ENCODE data around the gene BRD3.

BRD3 gene

DNA sequence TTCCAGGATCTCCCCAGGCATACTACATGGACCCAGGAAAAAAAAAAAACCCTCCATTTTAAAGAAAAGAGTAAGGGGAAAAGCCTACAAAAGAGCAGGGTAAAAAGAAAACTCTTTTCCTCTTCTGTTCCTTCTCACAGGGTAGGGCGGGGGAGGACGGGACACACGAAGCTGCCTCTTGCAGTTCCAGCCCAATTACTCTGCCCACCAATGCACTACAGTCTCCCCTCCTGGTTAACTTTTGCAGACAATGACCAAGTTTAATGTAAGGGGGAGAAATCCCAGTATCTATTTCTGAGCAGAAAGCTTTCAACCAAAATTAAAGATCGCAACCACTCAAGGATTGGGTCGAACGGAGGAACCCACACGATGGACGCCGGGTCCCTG lies 1.3 kb downstream of the BRD3 start:
- peak in 1 of 2 donors; percentile 33 for DNase-seq

GRCh38 chr9:134065612-134066419 lies 2.0 kb downstream of the BRD3 start:
- peak; percentile 60 to 64 for DNase-seq

- no peak for DNase-seq
Observed at GRCh38 chr9:134064711-134065110, 3.1 kb downstream of the BRD3 start.

- no peak for DNase-seq
Observed at GRCh38 chr9:134063571-134064450, 4.0 kb downstream of the BRD3 start.

GRCh38 chr9:134063088-134063570 lies 4.7 kb downstream of the BRD3 start:
- no peak for DNase-seq

GRCh38 chr9:134062461-134063087 lies 5.3 kb downstream of the BRD3 start:
- DNase-seq = no peak

DNA sequence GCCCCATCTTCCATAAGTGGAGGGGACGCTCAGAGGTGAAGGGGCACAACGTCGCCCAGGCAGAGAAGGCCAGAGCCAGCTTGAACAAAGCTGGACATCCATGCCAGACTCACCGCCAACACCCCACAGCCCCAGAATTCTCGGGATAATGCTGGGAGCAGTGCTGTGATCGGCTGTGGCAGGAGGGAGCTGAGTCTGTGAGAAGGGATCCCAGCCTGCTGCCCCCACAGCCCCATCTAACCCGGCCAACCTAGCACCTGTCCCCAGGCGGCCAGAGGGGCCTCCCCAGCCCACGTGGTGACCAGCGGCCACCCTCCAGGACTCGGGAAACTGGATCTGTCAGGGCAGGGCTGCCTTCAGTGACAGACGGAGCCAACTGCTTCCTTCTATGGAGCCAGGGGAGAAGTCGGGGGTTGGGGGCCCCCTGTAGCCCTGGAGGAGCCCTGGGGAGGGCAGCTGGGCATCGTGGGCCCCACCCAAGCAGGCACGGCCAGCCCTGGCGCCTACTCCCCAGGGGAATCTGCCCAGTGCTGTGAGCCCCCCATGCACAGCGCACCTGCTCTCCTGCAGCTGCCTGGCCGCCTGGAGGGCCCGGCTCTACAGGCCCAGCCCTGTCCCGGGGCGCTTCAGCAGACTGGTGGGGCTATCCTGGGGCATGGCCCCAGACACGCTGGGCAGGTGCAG lies 6.0 kb downstream of the BRD3 start:
- DNase-seq = no peak

- DNase-seq = no peak
Observed at GRCh38 chr9:134061019-134061687, 6.7 kb downstream of the BRD3 start.

- DNase-seq = no peak
Observed at GRCh38 chr9:134060546-134060945, 7.3 kb downstream of the BRD3 start.

DNA sequence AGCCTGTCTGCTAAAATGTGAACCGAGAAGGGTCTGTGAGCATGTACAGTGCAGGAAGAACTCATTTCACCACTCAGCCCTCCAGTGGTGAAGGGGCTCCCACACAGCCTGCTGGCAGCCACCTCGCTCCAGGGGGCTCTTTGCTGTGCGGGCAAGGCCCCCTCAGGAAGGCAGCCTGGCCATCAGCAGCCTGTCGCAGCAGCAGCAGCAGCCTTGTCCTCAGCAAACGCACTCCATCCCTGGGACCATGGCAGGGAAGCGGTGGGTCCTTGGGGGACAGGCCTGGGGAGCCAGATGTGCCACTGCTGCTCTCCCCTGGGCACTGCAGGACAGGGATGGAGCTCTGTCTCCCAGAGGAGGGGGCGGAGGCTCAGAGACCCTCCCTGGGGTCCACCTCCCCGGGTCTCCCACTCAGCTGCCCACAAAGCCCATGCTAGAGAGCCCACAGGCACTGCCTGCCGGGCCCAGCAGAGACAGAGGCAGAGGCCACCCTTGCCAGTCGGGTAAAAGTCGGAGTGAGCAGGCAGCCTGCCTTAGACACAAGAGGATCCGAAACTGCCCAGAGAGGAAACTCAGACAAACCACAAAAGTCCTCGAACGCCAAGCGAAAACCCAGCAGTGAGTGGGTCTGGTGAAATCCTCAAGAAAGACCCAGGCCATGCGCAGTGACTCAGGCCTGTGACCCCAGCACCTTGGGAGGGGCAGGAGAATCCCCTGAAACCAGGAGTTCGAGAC lies 8.0 kb downstream of the BRD3 start:
- peak; percentile 91 to 92 for DNase-seq

DNA sequence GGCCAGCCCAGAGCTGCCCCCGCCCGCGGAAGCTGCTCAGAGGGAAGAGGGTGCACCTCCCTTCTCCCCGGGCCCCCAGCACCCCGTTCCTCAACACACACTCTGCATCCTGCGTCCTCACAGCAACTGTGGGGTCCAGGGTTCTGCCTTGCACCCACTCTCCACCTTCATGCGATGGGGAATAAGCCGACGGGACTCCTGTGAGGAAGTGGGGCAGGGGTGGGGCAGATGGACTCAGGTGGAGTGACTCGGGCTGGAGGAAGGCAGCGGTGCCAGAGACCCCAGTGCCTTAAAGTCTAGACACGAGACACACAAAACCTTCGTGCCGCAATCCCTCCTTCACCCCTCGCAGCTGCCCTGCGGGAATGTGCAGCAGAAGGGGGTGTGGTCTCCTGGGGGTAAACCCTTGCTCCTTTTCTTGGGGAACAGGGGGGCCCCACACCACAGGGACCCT lies 8.6 kb downstream of the BRD3 start:
- DNase-seq = no peak

- no peak for DNase-seq
Observed at GRCh38 chr9:134058716-134059115, 9.1 kb downstream of the BRD3 start.

DNA sequence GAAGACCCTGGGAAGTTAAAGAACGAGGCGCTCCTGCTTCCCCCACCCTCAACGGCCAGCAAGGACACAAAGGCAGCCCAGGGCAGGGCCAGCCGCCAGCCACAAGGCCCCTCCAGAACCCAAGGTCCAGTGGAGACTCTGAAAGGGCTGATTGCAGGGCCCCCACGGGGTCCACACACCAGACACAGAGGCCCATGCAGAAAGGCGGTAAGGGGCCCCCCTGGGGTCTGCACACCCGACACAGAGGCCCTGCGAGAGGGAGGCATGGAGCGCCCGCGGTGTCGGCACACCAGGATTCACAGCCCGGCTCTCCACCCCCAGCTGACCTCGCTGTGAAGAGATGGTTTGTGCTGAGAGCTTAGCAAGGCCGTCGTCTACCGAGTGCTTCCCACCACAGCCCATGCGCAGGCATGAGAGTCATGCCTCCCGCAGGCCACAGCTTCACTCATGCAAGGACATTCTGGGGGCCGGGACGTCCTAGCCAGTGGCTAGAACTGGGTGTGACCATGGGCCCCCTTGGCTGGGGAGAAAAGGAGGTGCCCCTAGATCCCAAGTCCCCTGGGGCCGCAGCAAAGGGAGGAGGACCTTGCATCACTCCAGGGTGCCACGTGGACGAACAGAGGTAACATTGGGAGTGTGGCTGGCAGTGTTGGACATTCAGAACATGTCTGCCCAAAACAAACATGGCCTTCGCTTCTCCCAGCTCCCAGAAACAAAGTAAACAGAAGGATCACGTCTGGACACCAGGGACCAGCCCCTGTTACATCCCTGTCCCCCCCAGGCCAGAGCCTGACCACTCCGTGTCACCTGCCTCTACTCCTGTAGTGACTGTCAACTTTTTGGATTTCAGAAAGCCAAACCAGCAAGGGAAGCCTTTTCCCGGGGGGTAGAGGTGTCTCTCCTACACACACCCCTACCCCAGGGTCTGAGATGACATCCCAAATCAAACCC lies 9.8 kb downstream of the BRD3 start:
- no peak for DNase-seq

DNA sequence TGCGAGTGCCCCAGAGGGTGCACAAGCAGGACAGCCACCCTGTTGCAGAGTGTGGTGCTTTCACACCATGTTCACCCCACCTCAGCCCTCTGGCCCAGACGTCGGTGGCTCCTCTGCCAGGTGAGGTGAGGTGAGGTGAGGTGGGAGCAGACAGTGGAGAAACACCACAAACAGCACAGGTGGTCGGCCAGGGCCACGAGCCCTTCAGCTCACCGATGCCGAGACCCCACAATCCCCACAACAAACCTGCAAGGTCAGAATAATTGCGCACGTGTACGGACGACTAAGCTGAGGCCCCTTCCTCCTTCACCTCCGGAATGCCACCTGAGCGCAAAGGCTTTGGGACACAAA lies 10.5 kb downstream of the BRD3 start:
- no peak for DNase-seq

GRCh38 chr9:134056483-134057306 lies 11.1 kb downstream of the BRD3 start:
- DNase-seq = no peak

DNA sequence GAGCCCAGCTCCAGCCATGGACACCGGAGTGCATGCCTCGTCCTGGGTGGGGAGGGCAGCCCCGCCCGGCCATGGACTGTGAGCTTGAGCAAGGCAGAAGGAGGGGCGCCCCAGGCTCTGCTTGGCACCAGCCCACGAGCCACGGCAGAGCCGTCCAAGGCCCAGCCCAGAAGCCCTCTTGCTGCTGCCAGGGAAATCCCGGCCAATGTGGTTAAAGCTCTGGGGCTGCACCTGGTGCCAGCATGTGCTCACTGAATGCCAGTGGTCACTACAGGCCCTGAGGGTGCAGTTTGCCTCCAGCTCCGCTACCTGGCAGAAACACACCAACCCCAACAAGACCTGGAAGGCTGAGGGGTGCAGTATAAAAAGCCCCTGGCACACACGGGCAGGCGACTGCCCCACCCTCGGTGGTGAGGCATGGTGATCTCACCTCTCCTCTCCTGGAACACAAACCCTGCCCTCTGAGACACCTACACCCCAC lies 11.8 kb downstream of the BRD3 start:
- DNase-seq = peak in 1 of 2 donors; percentile 22

GRCh38 chr9:134054891-134055811 lies 12.7 kb downstream of the BRD3 start:
- DNase-seq = no peak

Data from inflammatory macrophage treated with lipopolysaccharide for 1 hour (primary cell).